Activated CD4-positive, CD25-positive, alpha-beta regulatory T cell treated with anti-CD3 and anti-CD28 coated beads, Interleukin-2, amount 50 U/mL, for 16 hours (primary cell): ENCODE measurements around the gene COPG2.
"Not testable (repeated sequence)": the region's sequence is repeated elsewhere in the genome, so short reads cannot be mapped to it uniquely, and the experiment has no call there.

Source experiments
- DNase-seq: peaks from one replicate; pipeline ENCODE4 v3.0.0-alpha.2; 2020; ENCODE audit warnings: low read depth, low spot score

The COPG2 gene

DNA sequence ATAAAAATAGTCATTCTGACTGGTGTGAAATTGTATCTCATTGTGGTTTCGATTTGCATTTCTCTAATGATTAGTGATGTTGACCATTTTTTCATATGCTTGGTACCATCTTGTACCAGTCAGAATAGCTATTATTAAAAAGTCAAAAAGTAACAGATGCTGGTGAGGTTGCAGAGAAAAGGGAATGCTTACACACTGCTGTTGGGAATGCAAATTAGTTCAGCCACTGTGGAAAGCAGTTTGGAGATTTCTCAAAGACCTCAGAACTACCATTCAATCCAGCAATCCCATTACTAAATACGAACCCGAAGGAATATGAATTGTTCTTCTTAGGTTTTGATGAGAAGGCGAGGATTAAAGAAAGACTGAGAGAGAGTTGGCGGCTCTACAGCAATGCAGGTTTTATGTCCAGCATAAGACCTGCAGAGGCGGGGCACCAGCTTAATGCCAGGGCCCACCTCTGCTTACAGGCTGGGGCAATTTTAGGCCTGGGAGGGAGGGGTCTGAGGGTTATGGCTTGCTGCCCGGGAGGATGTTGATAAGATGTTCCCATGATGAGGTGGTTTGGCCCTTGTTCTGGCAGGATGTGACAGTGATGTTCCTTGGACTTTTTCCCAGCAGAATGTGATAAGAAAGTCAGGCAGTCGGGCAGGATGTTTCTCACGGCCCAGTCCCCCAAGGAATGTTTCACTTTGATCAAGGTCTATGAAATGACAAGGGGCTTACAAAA lies 102.2 kb downstream of the COPG2 start:
- no peak for DNase-seq

DNA sequence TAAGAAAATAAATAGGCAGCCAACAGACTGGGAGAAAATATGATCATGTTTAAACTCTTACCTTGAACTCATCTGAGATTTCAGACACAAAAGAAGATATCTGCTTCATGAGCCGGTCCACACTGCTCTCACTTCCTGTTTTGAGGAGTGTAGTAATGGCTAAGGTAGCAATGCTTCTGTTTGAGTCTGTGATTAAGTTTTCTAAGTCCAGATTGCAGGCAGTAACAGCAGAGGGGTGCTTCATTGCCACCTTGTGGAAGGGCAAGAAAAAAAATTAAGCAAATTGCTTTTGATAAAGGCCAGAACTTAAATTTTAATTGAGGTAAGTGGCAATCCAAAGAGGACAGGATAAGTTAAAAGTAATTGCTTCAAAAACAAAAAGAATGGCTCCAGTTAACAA lies 107.6 kb downstream of the COPG2 start:
- no peak for DNase-seq

DNA sequence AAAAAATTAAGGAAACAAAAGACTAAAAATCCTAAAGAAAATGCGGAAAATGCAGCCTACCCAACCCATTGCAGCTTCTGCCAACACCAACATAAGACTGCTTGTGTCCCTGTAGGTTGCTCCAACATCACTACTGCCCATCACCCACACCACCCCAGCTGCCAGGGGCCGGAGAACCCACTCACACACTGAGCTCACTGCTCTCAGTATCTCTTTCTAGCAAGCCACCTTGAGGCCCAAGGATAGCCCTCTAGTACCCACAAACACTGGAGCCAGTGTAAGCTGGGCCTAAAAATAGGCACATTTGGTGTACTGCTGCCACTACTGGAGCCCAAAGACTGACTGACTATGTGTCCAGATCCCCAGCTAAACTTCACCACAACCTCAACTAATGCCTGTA lies 109.4 kb downstream of the COPG2 start:
- no peak for DNase-seq

DNA sequence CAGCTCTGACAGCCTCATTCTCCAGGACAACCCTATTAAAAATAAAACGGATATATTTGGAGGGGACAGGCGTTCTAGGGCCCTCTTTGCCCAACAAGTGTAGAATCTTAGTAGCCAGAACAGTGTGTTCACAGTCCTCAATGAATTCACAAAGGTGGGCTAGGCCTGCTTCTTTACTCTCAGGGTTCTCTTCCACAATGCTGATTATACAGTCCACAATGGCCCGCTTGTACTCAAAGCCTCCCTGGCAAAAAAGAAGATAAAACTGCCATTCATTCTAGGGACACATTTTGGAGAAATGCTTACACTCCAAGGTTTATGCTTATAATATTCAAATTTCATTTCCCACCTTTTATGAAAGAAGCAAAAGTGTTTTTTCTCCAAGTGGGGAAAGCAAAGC lies 114.1 kb downstream of the COPG2 start:
- DNase-seq = no peak

DNA sequence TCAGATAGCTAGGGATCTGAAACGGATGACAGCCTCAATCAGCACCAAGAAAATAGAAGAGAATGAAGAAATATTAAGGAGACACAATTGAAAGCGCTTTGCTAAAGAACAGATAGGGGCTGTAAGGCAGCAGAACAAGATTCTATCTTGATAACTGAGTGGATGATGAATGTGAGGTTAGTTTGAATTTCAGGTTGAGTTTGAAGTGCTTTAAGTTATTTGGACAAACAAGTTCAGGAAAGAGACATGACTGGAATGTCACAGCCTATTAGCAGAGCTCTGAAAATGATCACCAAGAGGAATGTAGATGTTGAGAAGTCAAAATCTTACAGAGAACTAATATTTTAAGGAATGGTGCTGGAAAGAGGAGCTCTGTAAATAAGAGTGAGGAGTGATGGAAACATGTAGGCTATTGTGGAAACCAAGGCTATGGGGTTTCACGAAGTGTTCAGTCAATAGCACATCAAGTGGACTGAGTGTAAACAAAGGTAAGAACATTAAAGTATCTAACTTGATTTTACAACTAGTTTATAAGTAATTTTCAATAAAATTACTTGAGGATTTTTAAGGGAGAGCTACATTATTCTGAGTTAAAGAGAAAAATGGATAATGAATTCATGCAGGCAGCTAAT lies 115.0 kb downstream of the COPG2 start:
- DNase-seq = no peak

DNA sequence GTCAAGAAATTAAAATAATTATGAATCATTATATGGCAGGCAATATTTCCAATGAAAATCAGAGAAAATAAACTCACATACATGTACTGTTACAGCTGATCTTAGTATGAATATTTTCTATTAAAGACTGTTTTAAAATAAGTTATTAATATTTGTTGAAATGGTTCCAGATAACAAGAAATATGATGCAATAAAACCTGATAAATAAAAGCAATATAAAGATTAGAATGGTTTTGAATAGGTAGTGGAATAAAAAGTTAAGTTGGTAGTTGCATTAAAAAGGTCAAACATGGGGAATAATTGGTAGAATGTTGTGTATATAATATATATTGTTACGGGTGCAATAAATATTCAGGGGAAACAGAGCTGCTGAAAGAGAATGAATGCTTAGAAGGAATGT lies 124.2 kb downstream of the COPG2 start:
- no peak for DNase-seq

DNA sequence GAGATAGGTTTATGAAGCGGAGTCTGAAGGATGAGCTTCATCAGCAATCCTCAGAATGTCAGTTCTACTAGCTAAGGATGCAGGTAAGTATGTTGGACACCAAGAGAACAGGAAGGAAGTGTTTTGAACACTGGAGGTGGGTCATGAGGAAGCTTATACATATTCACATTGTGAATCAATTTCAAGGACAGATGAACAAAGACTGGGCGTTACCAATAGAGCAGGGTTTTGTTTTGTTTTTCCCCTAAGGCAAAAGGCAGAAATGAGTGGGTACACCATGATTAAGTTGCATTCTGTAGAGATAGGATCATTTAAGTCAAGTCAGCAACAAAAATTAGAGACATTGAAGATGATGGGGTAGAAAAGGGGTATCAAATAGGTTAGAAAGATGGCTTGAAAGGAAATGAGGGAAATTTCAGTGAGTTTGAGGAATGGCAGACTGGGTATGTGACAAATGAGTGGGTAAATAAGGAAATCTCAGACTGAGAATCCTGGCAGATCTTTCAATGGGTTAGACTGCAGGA lies 125.0 kb downstream of the COPG2 start:
- DNase-seq = no peak

DNA sequence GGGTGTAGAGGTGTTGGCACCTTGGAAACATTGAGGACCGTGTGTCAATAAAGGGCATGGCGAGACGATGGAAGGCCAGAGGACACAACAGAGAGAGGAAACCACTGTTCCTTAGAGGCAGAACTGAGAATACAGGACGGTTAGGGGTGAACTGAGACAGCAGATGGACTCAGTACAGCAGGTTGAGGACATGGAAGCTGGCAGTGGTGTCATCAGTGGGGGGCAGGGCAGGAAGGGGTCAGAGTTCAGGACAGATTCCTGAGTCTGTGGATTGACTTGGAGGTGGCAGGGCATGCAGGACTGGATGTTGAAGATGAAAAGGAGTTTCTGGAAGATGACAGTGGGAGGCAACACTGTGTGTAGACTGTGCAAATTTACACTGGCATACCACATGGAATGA lies 126.3 kb downstream of the COPG2 start:
- not testable (repeated sequence) for DNase-seq

DNA sequence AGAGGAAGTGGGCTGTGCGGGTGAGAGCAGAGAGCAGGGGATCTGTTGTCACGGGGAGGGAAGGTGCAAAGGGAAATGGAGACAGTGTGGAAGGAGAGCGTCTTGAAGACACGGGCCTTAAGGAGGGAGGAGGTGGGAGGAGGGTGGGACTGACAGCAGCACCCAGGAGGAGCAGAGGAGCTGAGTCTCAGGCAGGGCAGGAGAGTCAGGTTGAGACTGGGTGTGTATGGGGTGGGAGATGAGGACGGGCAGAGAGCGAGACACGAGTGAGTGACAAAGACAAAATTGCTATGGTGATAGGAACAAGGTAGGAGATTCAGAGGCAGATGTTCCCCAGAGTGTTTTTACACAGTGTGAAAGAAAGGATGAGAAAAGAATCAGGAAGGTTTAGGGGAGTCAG lies 127.3 kb downstream of the COPG2 start:
- not testable (repeated sequence) for DNase-seq

DNA sequence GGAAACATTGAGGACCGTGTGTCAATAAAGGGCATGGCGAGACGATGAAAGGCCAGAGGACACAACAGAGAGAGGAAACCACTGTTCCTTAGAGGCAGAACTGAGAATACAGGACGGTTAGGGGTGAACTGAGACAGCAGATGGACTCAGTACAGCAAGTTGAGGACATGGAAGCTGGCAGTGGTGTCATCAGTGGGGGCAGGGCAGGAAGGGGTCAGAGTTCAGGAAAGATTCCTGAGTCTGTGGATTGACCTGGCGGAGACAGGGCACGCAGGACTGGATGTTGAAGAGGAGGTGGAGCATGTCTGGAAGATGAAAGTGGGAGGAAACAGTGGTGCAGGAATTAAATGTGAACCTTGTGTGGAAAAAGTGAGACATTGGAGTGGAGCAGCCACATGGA lies 130.7 kb downstream of the COPG2 start:
- not testable (repeated sequence) for DNase-seq

DNA sequence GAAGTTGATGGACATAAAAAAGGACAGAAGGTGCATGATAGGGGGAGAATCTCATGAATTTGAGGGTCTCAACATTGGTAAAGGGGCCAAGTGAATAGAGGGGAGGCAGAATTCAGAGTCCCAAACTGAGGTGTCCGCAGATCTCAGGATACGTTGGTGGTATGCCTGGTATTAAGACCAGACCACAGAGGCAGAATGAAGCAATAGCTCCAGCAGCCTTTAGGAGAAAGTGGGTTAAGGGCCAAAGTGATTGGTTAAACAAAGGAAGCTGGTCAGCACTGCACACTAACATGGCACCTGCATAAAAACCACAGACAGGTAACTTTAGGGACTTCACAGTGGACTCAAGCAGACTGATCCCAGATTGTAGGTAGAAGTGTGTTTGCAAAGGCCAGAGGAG lies 139.1 kb downstream of the COPG2 start:
- DNase-seq = no peak

DNA sequence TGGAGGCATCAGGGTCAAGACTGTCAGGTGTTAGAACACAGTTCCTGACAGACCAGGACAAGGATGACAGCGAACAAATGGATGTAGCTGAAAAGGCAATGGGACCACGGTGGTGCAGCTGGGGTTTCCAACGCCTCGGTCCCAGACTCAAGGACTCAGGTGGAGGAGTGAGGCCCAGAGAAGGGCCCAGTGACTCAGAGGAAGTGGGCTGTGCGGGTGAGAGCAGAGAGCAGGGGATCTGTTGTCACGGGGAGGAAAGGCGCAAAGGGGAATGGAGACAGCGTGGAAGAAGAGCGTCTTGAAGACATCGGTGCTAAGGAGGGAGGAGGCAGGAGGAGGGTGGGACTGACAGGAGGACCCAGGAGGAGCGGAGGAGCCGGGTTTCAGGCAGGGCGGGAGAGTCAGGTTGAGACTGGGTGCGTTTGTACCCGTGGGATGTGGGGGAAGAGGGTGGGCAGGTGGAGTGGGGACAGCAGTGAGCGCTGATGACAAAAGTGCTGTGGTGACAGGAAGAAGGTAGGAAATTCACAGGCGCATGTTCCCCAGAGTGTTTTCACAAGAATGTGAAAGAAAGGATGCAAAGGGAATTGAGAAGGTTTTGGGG lies 140.7 kb downstream of the COPG2 start:
- not testable (repeated sequence) for DNase-seq

DNA sequence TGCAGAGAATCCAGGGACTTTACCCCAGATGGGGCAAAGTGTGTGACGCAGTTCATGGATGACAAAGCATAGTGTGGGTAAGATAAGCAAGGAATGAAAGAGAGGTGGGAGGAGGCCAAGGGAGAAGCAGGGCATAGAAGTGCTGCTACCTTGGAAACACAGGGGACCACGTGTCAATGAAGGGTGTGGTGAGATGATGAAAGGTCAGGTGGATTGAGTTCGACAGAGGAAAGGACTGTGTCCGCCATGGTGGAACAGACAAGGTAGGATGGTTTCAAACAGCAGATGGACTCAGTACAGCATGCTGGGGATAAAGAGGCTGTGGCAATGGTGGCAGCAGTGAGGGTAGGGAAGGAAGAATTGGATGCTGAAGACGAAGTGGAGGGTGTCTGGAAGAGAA lies 143.9 kb downstream of the COPG2 start:
- no peak for DNase-seq

DNA sequence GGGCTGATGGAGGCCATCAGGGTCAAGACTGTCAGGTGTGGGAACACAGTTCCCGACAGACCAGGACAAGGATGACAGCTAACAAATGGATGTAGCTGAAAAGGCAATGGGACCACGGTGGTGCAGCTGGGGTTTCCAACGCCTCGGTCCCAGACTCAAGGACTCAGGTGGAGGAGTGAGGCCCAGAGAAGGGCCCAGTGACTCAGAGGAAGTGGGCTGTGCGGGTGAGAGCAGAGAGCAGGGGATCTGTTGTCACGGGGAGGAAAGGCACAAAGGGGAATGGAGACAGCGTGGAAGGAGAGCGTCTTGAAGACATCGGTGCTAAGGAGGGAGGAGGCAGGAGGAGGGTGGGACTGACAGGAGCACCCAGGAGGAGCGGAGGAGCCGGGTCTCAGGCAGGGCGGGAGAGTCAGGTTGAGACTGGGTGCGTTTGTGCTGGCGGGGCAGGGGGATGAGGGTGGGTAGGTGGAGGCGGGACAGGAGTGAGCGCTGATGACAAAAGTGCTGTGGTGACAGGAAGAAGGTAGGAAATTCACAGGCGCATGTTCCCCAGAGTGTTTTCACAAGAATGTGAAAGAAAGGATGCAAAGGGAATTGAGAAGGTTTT lies 144.9 kb downstream of the COPG2 start:
- DNase-seq = not testable (repeated sequence)

DNA sequence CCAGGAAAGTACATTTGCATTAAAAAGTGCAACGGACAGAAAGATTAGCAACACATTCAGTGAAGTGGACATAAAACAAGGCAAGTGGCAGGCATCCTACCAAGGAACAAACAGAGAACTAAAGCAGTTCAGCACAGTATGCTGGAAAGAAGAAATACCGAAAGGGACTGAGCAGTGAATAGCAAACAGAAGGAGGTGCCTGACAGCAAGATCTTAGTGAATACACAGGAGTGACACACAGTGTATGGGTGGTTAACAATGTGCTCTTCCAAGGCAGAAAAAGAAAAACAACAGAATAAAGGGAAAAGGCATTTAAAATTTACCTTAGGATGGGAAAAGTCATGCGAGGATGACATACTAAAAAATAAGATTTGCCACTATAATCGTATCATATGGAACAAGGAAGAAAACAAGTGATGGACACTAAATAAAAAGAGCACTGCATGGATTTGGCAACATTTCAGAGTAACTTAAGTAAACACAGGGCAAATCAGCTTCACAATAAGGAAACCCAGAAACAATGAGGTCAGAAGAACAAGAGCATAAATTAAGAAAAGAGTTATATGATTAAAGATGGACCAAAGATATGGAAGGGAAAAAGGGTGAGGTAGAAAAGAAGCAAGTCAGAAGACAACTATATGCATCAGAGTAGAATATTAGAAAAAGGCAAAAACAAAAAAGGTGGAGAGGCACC lies 147.1 kb downstream of the COPG2 start:
- no peak for DNase-seq

DNA sequence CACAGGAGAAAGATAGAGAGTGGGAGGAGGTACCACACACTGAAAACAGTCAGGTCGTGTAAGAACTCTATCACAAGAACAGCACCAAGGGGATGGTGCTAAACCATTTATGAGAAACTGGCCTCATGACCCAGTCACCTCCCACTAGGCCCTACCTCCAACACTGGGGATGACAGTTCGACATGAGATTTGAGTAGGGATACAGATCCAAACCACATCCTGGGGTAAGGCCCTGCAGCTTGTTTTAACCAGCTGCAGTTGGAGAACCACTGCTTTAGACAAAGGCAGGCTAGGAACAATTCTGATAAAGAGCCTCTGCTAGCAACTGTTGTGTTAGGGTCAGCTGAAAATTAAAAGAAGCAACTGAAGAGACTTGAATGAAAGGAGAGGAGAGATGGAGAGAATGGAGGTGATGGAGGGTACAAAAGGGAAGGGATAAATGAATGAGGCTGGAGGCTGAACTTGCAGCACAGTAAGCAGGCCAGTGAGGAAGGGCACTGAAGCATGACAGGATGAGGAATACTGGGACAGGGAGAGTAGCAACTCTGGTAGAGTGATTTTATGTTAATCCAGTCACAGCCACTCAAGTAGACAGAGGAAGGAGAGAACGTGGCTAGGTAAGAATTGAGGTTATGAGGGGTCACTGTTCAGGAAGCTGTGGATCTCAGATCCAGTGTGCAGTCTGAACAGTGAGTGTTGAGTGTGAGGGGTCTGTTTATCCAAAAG lies 153.1 kb downstream of the COPG2 start:
- no peak for DNase-seq

DNA sequence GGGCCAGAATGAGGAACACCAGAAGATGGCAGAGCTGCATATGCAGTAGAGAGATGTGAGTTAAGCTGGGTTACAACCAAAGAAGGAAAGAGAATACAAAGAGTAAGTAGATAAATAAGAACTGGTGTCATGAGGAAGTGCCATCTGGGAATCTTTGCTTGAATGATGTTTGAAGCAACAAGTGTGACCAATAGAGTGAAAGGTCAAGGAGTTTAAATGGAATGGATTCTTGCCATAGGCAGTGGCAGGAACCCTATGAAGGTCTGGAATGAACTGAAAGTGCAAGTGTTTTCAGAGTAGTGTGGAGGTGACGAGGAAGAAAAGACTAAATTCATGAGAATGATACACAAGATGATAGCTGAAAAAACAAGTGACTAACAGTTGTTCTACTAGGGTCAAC lies 155.1 kb downstream of the COPG2 start:
- no peak for DNase-seq

DNA sequence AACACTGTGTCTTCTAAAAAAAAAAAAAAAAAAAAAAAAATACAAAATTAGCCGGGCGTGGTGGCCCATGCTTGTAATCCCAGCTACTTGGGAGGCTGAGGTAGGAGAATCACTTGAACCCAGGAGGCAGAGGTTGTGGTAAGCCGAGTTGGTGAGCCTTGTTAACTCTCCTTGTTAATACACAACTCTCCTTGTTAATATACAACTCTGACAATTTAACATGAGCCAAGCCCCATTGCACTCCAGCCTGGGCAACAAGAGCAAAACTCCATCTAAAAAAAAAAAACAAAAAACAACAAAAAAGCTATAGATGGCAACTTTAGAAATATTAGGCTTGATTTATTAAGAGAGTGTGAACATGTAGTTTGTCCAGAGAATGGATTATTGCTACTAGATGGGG lies 156.5 kb downstream of the COPG2 start:
- DNase-seq = not testable (repeated sequence)

DNA sequence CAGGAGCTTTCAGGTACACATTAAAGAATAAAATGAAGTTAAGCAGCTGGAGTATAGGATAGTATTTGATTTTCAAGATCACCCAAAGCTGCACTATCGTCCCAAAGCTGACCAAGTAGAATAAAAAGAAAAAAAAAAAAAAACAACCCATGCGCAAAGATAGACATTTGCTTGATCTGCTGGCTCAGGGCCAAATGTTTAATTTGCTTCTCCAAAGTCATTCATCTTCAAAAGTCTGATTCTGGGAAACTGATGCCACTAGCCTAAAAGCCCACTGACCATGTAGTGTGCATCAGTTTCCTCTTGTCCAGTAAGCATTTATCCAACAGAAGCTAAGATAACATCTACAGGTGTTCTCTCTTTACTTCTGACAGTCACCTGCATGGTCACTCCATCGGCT lies 162.2 kb downstream of the COPG2 start:
- no peak for DNase-seq

DNA sequence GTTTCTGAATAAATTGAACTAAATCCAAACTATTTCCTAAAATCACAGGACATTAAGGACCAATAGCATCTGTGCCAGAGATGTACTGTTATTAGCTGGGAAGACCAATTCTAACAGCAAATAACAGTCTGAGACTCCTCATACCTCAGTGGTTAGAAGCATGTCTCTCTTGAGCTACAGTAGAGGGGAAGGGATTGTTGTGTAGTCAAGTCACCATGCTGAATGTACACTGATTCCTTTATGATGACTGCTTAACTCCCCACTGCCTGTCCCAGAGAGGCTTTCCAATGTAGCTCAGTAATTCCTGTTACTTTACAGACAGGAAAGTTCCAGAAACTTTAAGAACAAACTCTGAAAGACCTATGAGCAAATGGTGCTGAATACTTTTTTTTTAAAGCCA lies 162.8 kb downstream of the COPG2 start:
- no peak for DNase-seq

DNA sequence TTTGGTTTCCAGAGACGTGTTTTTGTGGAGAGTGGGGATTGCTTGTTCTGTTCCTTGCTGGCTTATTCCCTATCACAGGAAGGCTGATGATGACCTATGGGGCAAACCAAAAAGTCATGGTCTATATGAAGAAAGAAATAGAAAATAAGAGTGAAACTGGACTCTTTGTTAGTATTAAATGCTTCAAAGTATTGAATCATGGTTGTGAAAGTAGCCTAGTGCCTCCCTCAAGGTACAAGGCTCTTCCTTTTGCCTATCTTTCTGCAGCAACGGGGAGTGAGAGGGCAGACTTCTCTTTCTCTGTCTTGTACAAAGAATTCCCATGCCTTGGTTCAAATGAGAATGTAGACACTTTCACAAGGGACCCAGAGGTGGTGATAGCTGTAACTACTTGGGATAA lies 167.6 kb downstream of the COPG2 start:
- no peak for DNase-seq
